Fibroblast of lung (primary cell): ENCODE measurements around the gene SVBP. TPM values are rescaled to one million over a fixed set of nuclear protein-coding genes. Genes with fewer than 3 reads are reported as not detected.

Experiments used
- DNase-seq, 2 donors: peaks; one replicate each; pipeline versions ENCODE4 v3.0.0 to v3.0.0-alpha.2; 2010; ENCODE audit warnings: low read depth in 2 of 2
- H2AFZ ChIP-seq: 2 replicates; pipeline ENCODE4 v1.5.1; 2012; ENCODE audit warnings: low read length, control low read depth, inconsistent platforms
- H3K27ac ChIP-seq: 2 replicates; pipeline ENCODE4 v1.5.1; 2011; ENCODE audit warnings: low read length, control low read depth; ENCODE audit not compliant: insufficient read depth
- H3K27me3 ChIP-seq: 2 replicates; pipeline ENCODE4 v1.5.1; 2011; ENCODE audit warnings: mild to moderate bottlenecking, low read length; ENCODE audit not compliant: control insufficient read depth, insufficient read depth
- H3K36me3 ChIP-seq: 2 replicates; pipeline ENCODE4 v1.5.1; 2011; ENCODE audit warnings: low read length; ENCODE audit not compliant: control insufficient read depth, insufficient read depth
- H3K4me1 ChIP-seq: 2 replicates; pipeline ENCODE4 v1.5.1; 2011; ENCODE audit warnings: low read length; ENCODE audit not compliant: control insufficient read depth, insufficient read depth; ENCODE audit errors: extremely low read depth
- H3K4me2 ChIP-seq: 2 replicates; pipeline ENCODE4 v1.5.1; 2011; ENCODE audit warnings: low read length, control low read depth; ENCODE audit not compliant: insufficient read depth; ENCODE audit errors: extremely low read depth
- H3K4me3 ChIP-seq, 4 experiments: fragments of 200-600 bp in 1 of 4; sonication (generic) in 1 of 4; replicated peaks in 1 of 4; 2 replicates each; pipeline ENCODE4 v1.5.1; 2011 to 2016; ENCODE audit warnings: low read length in 4 of 4, low read depth in 3 of 4, mild to moderate bottlenecking in 3 of 4, control low read depth in 2 of 4, inconsistent platforms in 1 of 4, mixed read lengths in 1 of 4; ENCODE audit not compliant: insufficient read depth in 1 of 4; ENCODE audit errors: control extremely low read depth in 1 of 4
- H3K79me2 ChIP-seq: 2 replicates; pipeline ENCODE4 v1.5.1; 2012; ENCODE audit warnings: mild to moderate bottlenecking, low read length, inconsistent platforms; ENCODE audit not compliant: control insufficient read depth, insufficient read depth
- H3K9ac ChIP-seq: 2 replicates; pipeline ENCODE4 v1.5.1; 2011; ENCODE audit warnings: mild to moderate bottlenecking, low read length, control low read depth; ENCODE audit not compliant: insufficient read depth
- H3K9me3 ChIP-seq: 2 replicates; pipeline ENCODE4 v1.5.1; 2012; ENCODE audit warnings: low read depth, low read length; ENCODE audit not compliant: control insufficient read depth, insufficient read depth
- H4K20me1 ChIP-seq: 2 replicates; pipeline ENCODE4 v1.5.1; 2011; ENCODE audit warnings: low read length; ENCODE audit not compliant: control insufficient read depth, insufficient read depth; ENCODE audit errors: extremely low read depth
- CTCF ChIP-seq, 2 donors: IDR thresholded peaks in 1 of 2; conservative IDR thresholded peaks in 1 of 2; 1 replicate in 1 of 2; 2 replicates in 1 of 2; pipeline ENCODE4 v1.5.1; 2011 to 2012; ENCODE audit warnings: low read length in 2 of 2, control low read depth in 1 of 2, inconsistent platforms in 1 of 2, low read depth in 1 of 2, mild to moderate bottlenecking in 1 of 2
- EZH2 ChIP-seq: IDR thresholded peaks from 2 replicates; pipeline ENCODE4 v1.5.1; 2012; ENCODE audit warnings: low read length, control low read depth, mild to moderate bottlenecking; ENCODE audit errors: missing control alignments
- polyA plus RNA-seq, 2 donors: library from polyadenylated mRNA; depleted of rRNA in 1 of 2; stranded (reverse) in 1 of 2; unstranded in 1 of 2; fragments of >200 nt; gene quantifications; 2 replicates each; pipeline ENCODE4 v1.2.1, GENCODE V29; 2011 to 2012; ENCODE audit warnings: missing spikeins in 1 of 2
- total RNA-seq: library from RNA; depleted of rRNA; stranded (reverse); fragments of >200 nt; gene quantifications from 2 replicates; pipeline ENCODE4 v1.2.1, GENCODE V29; 2014

The SVBP gene
- total and polyA plus RNA-seq, 2 donors (not counting 1 experiment from before 2014, with no cell fraction given) = 24.9 to 33.4 TPM

- Histone ChIP-seq H3K36me3 (peaks cover 2% of the 10 kb centered on the region), H3K9me3 (no peaks in the 10 kb centered on the region), H3K27ac (peak within 1 kb of the TSS; percentile 89), H3K4me1 (peaks cover 2% of the 10 kb centered on the region), H3K4me3 (peak within 1 kb of the TSS; percentile 63 to 98 (median 97)), H3K27me3 (no peaks in the 10 kb centered on the region), H4K20me1 (peaks cover 4% of the 10 kb centered on the region), H2AFZ (peak within 1 kb of the TSS; percentile 89), H3K9ac (peak within 1 kb of the TSS; percentile 92), H3K79me2 (peaks cover 60% of the 10 kb centered on the region), H3K4me2 (peak within 1 kb of the TSS; percentile 99)
- TF ChIP-seq EZH2 (no peak), CTCF (conservative IDR thresholded peaks at IDR 0.05 in 1 of 2, IDR thresholded peaks at IDR 0.05 in 1 of 2; ENCODE audit: low read depth in 1 of 2, low read length in 2 of 2) (no peak)
- DNase-seq = peak; percentile 98 to 99
These were observed 50.3 kb downstream of the SVBP start, which contains the start of the genes C1orf50 and P3H1 for GRCh38 chr1:42766741-42767509. Gene C1orf50 (plus strand): TSS chr1:42767249. CDS start chr1:42767312, 63 bp downstream. Gene P3H1 (minus strand): TSS chr1:42767028. CDS start chr1:42766971, 57 bp downstream.

GRCh38 chr1:42765832-42766740, 51.1 kb downstream of the SVBP start:
- peaks cover 2% of the 10 kb centered on the region for H3K36me3 ChIP-seq
- H3K4me3 ChIP-seq = peak overlapping the region; percentile 63 to 98 (median 90)
- peak overlapping the region; percentile 81 for H3K9ac ChIP-seq
- peaks cover 60% of the 10 kb centered on the region for H3K79me2 ChIP-seq
- peak; percentile 82 to 84 for DNase-seq
- peaks cover 4% of the 10 kb centered on the region for H4K20me1 ChIP-seq
- H3K4me2 ChIP-seq = peak overlapping the region; percentile 95
- peak overlapping the region; percentile 89 for H3K27ac ChIP-seq
- peak overlapping the region; percentile 80 for H2AFZ ChIP-seq
- peaks cover 2% of the 10 kb centered on the region for H3K4me1 ChIP-seq
- H3K9me3 ChIP-seq = no peaks in the 10 kb centered on the region
- H3K27me3 ChIP-seq = no peaks in the 10 kb centered on the region
- TF ChIP-seq EZH2 (no peak), CTCF (conservative IDR thresholded peaks at IDR 0.05 in 1 of 2, IDR thresholded peaks at IDR 0.05 in 1 of 2; ENCODE audit: low read depth in 1 of 2, low read length in 2 of 2) (peak; percentile 60 to 66)

- TF ChIP-seq EZH2 = no peak
- no peak for TF ChIP-seq CTCF (conservative IDR thresholded peaks at IDR 0.05 in 1 of 2, IDR thresholded peaks at IDR 0.05 in 1 of 2; ENCODE audit: low read depth in 1 of 2, low read length in 2 of 2)
- DNase-seq = peak in 1 of 2 donors; percentile 44
These were observed 51.9 kb downstream of the SVBP start for GRCh38 chr1:42765269-42765668.

More at GRCh38 chr1:42765269-42765668, 51.9 kb downstream of the SVBP start:
- peaks cover 4% of the 10 kb centered on the region for H4K20me1 ChIP-seq
- peaks cover 2% of the 10 kb centered on the region for H3K4me1 ChIP-seq
- H2AFZ ChIP-seq = no peak overlapping the region
- peaks cover 2% of the 10 kb centered on the region for H3K36me3 ChIP-seq
- peak overlapping the region; percentile 81 for H3K9ac ChIP-seq
- peak overlapping the region; percentile 95 for H3K4me2 ChIP-seq
- no peaks in the 10 kb centered on the region for H3K9me3 ChIP-seq
- peak overlapping the region; percentile 89 for H3K27ac ChIP-seq
- peaks cover 60% of the 10 kb centered on the region for H3K79me2 ChIP-seq
- peak overlapping the region; percentile 63 to 98 (median 90) for H3K4me3 ChIP-seq
- no peaks in the 10 kb centered on the region for H3K27me3 ChIP-seq
